ENCODE results near the gene MAP7D1.

Gene MAP7D1

GRCh38 chr1:36155408-36156328 lies at the start of gene MAP7D1:
Gene MAP7D1 (plus strand): TSS chr1:36156160. CDS start chr1:36156418, 258 bp downstream.
- H3K4me3 ChIP-seq (ENCODE audit: low read depth in 1 of 2, low read length in 2 of 2), result peak within 1 kb of the TSS; percentile 83 to 89
- peak within 1 kb of the TSS; percentile 99 for H3K27ac ChIP-seq (ENCODE audit: low read length)
- H3K27me3 ChIP-seq (ENCODE audit: low read depth, low read length), result no peaks in the 10 kb centered on the region
- no peaks in the 10 kb centered on the region for H3K9me3 ChIP-seq (ENCODE audit: control insufficient read depth in 1 of 2, low read length in 2 of 2)
- H3K4me1 ChIP-seq (ENCODE audit: control insufficient read depth in 1 of 2, insufficient read depth in 2 of 2, low read length in 2 of 2), result peaks cover 36 to 54% of the 10 kb centered on the region in 2 donors
- H3K36me3 ChIP-seq (ENCODE audit: control insufficient read depth in 1 of 2, insufficient read depth in 2 of 2, low read length in 2 of 2), result peaks cover 0 to 4% of the 10 kb centered on the region in 2 donors

GRCh38 chr1:36106269-36106668 lies 49.7 kb upstream of the MAP7D1 start:
- Histone ChIP-seq H3K4me3 (ENCODE audit: low read depth in 1 of 2, low read length in 2 of 2) (no peak overlapping the region), H3K36me3 (ENCODE audit: control insufficient read depth in 1 of 2, insufficient read depth in 2 of 2, low read length in 2 of 2) (no peaks in the 10 kb centered on the region), H3K27me3 (ENCODE audit: low read depth, low read length) (no peaks in the 10 kb centered on the region), H3K4me1 (ENCODE audit: control insufficient read depth in 1 of 2, insufficient read depth in 2 of 2, low read length in 2 of 2) (no peaks in the 10 kb centered on the region), H3K9me3 (ENCODE audit: control insufficient read depth in 1 of 2, low read length in 2 of 2) (no peaks in the 10 kb centered on the region), H3K27ac (ENCODE audit: low read length) (no peak overlapping the region)

- no peaks in the 10 kb centered on the region for H3K4me1 ChIP-seq (ENCODE audit: control insufficient read depth in 1 of 2, insufficient read depth in 2 of 2, low read length in 2 of 2)
- no peak overlapping the region for H3K27ac ChIP-seq (ENCODE audit: low read length)
- no peak overlapping the region for H3K4me3 ChIP-seq (ENCODE audit: low read depth in 1 of 2, low read length in 2 of 2)
- no peaks in the 10 kb centered on the region for H3K27me3 ChIP-seq (ENCODE audit: low read depth, low read length)
- H3K9me3 ChIP-seq (ENCODE audit: control insufficient read depth in 1 of 2, low read length in 2 of 2), result no peaks in the 10 kb centered on the region
- H3K36me3 ChIP-seq (ENCODE audit: control insufficient read depth in 1 of 2, insufficient read depth in 2 of 2, low read length in 2 of 2), result no peaks in the 10 kb centered on the region
These were observed 48.6 kb upstream of the MAP7D1 start for GRCh38 chr1:36107394-36107793.

GRCh38 chr1:36108314-36108713 lies 47.6 kb upstream of the MAP7D1 start:
- no peak overlapping the region for H3K4me3 ChIP-seq (ENCODE audit: low read depth in 1 of 2, low read length in 2 of 2)
- H3K9me3 ChIP-seq (ENCODE audit: control insufficient read depth in 1 of 2, low read length in 2 of 2), result no peaks in the 10 kb centered on the region
- H3K4me1 ChIP-seq (ENCODE audit: control insufficient read depth in 1 of 2, insufficient read depth in 2 of 2, low read length in 2 of 2), result no peaks in the 10 kb centered on the region
- no peaks in the 10 kb centered on the region for H3K36me3 ChIP-seq (ENCODE audit: control insufficient read depth in 1 of 2, insufficient read depth in 2 of 2, low read length in 2 of 2)
- H3K27me3 ChIP-seq (ENCODE audit: low read depth, low read length), result no peaks in the 10 kb centered on the region
- no peak overlapping the region for H3K27ac ChIP-seq (ENCODE audit: low read length)

GRCh38 chr1:36109041-36109679 lies 46.8 kb upstream of the MAP7D1 start:
- no peaks in the 10 kb centered on the region for H3K9me3 ChIP-seq (ENCODE audit: control insufficient read depth in 1 of 2, low read length in 2 of 2)
- H3K4me1 ChIP-seq (ENCODE audit: control insufficient read depth in 1 of 2, insufficient read depth in 2 of 2, low read length in 2 of 2), result no peaks in the 10 kb centered on the region
- no peak overlapping the region for H3K4me3 ChIP-seq (ENCODE audit: low read depth in 1 of 2, low read length in 2 of 2)
- no peak overlapping the region for H3K27ac ChIP-seq (ENCODE audit: low read length)
- H3K36me3 ChIP-seq (ENCODE audit: control insufficient read depth in 1 of 2, insufficient read depth in 2 of 2, low read length in 2 of 2), result no peaks in the 10 kb centered on the region
- no peaks in the 10 kb centered on the region for H3K27me3 ChIP-seq (ENCODE audit: low read depth, low read length)

- no peaks in the 10 kb centered on the region for H3K36me3 ChIP-seq (ENCODE audit: control insufficient read depth in 1 of 2, insufficient read depth in 2 of 2, low read length in 2 of 2)
- H3K9me3 ChIP-seq (ENCODE audit: control insufficient read depth in 1 of 2, low read length in 2 of 2), result no peaks in the 10 kb centered on the region
- no peaks in the 10 kb centered on the region for H3K27me3 ChIP-seq (ENCODE audit: low read depth, low read length)
- no peak overlapping the region for H3K4me3 ChIP-seq (ENCODE audit: low read depth in 1 of 2, low read length in 2 of 2)
- H3K27ac ChIP-seq (ENCODE audit: low read length), result no peak overlapping the region
- peaks cover 0 to 7% of the 10 kb centered on the region in 2 donors for H3K4me1 ChIP-seq (ENCODE audit: control insufficient read depth in 1 of 2, insufficient read depth in 2 of 2, low read length in 2 of 2)
These were observed 44.8 kb upstream of the MAP7D1 start for GRCh38 chr1:36111151-36111550.

GRCh38 chr1:36112823-36113222 lies 43.1 kb upstream of the MAP7D1 start:
- H3K4me3 ChIP-seq (ENCODE audit: low read depth in 1 of 2, low read length in 2 of 2), result no peak overlapping the region
- no peaks in the 10 kb centered on the region for H3K36me3 ChIP-seq (ENCODE audit: control insufficient read depth in 1 of 2, insufficient read depth in 2 of 2, low read length in 2 of 2)
- H3K27ac ChIP-seq (ENCODE audit: low read length), result no peak overlapping the region
- peaks cover 0 to 12% of the 10 kb centered on the region in 2 donors for H3K4me1 ChIP-seq (ENCODE audit: control insufficient read depth in 1 of 2, insufficient read depth in 2 of 2, low read length in 2 of 2)
- H3K9me3 ChIP-seq (ENCODE audit: control insufficient read depth in 1 of 2, low read length in 2 of 2), result no peaks in the 10 kb centered on the region
- H3K27me3 ChIP-seq (ENCODE audit: low read depth, low read length), result no peaks in the 10 kb centered on the region

- no peak overlapping the region for H3K27ac ChIP-seq (ENCODE audit: low read length)
- peaks cover 0 to 17% of the 10 kb centered on the region in 2 donors for H3K4me1 ChIP-seq (ENCODE audit: control insufficient read depth in 1 of 2, insufficient read depth in 2 of 2, low read length in 2 of 2)
- H3K4me3 ChIP-seq (ENCODE audit: low read depth in 1 of 2, low read length in 2 of 2), result no peak overlapping the region
These were observed 41.6 kb upstream of the MAP7D1 start for GRCh38 chr1:36114371-36114770.

GRCh38 chr1:36115200-36115669 lies 40.7 kb upstream of the MAP7D1 start:
- no peak overlapping the region for H3K4me3 ChIP-seq (ENCODE audit: low read depth in 1 of 2, low read length in 2 of 2)
- no peaks in the 10 kb centered on the region for H3K27me3 ChIP-seq (ENCODE audit: low read depth, low read length)
- no peak overlapping the region for H3K27ac ChIP-seq (ENCODE audit: low read length)
- H3K4me1 ChIP-seq (ENCODE audit: control insufficient read depth in 1 of 2, insufficient read depth in 2 of 2, low read length in 2 of 2), result peaks cover 0 to 22% of the 10 kb centered on the region in 2 donors
- H3K36me3 ChIP-seq (ENCODE audit: control insufficient read depth in 1 of 2, insufficient read depth in 2 of 2, low read length in 2 of 2), result no peaks in the 10 kb centered on the region
- no peaks in the 10 kb centered on the region for H3K9me3 ChIP-seq (ENCODE audit: control insufficient read depth in 1 of 2, low read length in 2 of 2)

More at GRCh38 chr1:36114371-36114770, 41.6 kb upstream of the MAP7D1 start:
- no peaks in the 10 kb centered on the region for H3K36me3 ChIP-seq (ENCODE audit: control insufficient read depth in 1 of 2, insufficient read depth in 2 of 2, low read length in 2 of 2)
- no peaks in the 10 kb centered on the region for H3K27me3 ChIP-seq (ENCODE audit: low read depth, low read length)
- no peaks in the 10 kb centered on the region for H3K9me3 ChIP-seq (ENCODE audit: control insufficient read depth in 1 of 2, low read length in 2 of 2)

GRCh38 chr1:36115931-36116330 lies 40.0 kb upstream of the MAP7D1 start:
- H3K27ac ChIP-seq (ENCODE audit: low read length), result no peak overlapping the region
- no peak overlapping the region for H3K4me3 ChIP-seq (ENCODE audit: low read depth in 1 of 2, low read length in 2 of 2)
- peaks cover 0 to 22% of the 10 kb centered on the region in 2 donors for H3K4me1 ChIP-seq (ENCODE audit: control insufficient read depth in 1 of 2, insufficient read depth in 2 of 2, low read length in 2 of 2)
- H3K36me3 ChIP-seq (ENCODE audit: control insufficient read depth in 1 of 2, insufficient read depth in 2 of 2, low read length in 2 of 2), result no peaks in the 10 kb centered on the region
- H3K27me3 ChIP-seq (ENCODE audit: low read depth, low read length), result no peaks in the 10 kb centered on the region
- no peaks in the 10 kb centered on the region for H3K9me3 ChIP-seq (ENCODE audit: control insufficient read depth in 1 of 2, low read length in 2 of 2)

- no peaks in the 10 kb centered on the region for H3K27me3 ChIP-seq (ENCODE audit: low read depth, low read length)
- no peaks in the 10 kb centered on the region for H3K36me3 ChIP-seq (ENCODE audit: control insufficient read depth in 1 of 2, insufficient read depth in 2 of 2, low read length in 2 of 2)
- peaks cover 0 to 22% of the 10 kb centered on the region in 2 donors for H3K4me1 ChIP-seq (ENCODE audit: control insufficient read depth in 1 of 2, insufficient read depth in 2 of 2, low read length in 2 of 2)
- no peak overlapping the region for H3K4me3 ChIP-seq (ENCODE audit: low read depth in 1 of 2, low read length in 2 of 2)
- H3K27ac ChIP-seq (ENCODE audit: low read length), result no peak overlapping the region
- H3K9me3 ChIP-seq (ENCODE audit: control insufficient read depth in 1 of 2, low read length in 2 of 2), result no peaks in the 10 kb centered on the region
These were observed 39.1 kb upstream of the MAP7D1 start for GRCh38 chr1:36116901-36117300.
